GM21367 (cell line): ENCODE data around the gene KCNC3.

ENCODE experiments used
- ATAC-seq: cut with Tn5 transposase; IDR thresholded peaks from one replicate; pipeline ENCODE4 v1.9.1; 2021; ENCODE audit not compliant: unreplicated experiment

The KCNC3 gene

DNA sequence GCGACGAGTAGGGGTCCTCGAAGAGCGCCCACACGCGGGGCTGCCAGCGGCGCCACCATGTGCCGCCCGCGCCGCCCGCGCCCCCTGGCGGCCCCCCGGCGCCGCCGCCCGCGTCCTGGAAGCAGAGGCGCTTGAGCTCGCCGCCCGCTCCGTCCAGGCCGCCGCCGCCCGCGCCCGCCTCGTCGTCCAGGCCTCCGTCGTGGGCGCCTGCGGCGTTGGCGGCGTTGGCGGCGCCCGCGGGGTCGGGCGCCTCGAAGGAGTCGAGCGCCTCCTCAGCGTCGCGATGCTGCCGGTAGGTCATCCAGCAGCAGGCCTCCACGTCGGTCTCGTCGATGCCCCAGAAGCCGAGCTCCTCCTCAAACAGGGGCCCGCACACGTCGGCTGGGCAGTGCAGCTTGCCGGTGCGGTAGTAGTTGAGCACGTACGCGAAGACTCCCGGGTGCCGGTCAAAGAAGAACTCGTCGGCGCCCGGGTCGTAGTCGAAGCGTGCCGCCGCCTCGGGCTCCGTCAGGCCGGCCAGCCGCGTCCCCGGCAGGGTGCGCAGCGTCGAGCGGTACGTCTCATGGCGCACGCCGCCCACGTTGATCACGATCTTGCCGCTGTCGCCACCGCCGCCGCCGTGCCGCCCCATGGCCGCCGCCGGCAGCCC lies 829 bp downstream of the KCNC3 start:
- no peak for ATAC-seq

- ATAC-seq, result no peak
These were observed 1.5 kb downstream of the KCNC3 start for GRCh38 chr19:50327461-50328223.

- ATAC-seq, result no peak
These were observed 2.2 kb downstream of the KCNC3 start for GRCh38 chr19:50327013-50327412.

- no peak for ATAC-seq
These were observed 3.0 kb downstream of the KCNC3 start for GRCh38 chr19:50326101-50326664.

DNA sequence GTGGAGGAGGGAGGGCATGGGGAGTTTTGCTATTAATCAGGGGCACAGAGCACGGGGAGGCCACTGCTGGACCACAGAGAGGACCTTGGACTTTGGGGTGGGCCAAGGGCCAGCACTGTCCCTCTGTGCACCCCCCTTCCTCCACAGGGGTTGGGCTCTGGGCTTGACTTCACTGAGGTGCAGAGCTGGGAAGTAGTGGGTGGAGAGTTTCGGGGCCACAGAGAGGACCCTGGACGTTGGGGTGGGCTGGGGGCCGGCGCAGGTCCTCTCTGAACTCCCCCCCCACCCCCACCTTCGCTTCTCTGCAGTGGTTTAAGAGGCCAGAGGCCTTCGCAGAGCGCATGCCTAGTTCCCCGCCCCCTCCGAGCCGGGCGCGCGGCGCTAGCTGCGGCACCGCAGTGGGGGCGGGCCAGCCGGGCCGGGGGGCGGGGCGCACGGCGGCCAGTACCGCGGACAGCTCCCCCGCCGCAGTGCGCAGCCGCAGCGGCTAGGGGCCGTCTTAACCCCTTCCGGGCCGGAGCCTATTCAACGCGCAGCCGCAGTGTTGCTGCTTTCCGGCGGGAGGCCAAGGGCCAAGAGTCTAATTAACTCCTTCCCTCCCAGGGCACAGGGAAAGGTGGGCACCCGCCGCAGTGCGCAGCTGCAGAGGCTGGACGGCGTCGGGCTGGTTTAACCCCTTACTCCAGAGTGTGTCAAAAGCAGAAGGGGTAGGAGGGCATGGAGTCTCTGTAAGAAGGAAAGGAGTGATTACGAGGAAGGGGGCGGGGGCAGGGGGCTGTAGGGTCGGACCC lies 3.7 kb downstream of the KCNC3 start:
- no peak for ATAC-seq

- no peak for ATAC-seq
These were observed 4.8 kb downstream of the KCNC3 start for GRCh38 chr19:50324331-50324730.

- no peak for ATAC-seq
These were observed 5.4 kb downstream of the KCNC3 start for GRCh38 chr19:50323782-50324133.

DNA sequence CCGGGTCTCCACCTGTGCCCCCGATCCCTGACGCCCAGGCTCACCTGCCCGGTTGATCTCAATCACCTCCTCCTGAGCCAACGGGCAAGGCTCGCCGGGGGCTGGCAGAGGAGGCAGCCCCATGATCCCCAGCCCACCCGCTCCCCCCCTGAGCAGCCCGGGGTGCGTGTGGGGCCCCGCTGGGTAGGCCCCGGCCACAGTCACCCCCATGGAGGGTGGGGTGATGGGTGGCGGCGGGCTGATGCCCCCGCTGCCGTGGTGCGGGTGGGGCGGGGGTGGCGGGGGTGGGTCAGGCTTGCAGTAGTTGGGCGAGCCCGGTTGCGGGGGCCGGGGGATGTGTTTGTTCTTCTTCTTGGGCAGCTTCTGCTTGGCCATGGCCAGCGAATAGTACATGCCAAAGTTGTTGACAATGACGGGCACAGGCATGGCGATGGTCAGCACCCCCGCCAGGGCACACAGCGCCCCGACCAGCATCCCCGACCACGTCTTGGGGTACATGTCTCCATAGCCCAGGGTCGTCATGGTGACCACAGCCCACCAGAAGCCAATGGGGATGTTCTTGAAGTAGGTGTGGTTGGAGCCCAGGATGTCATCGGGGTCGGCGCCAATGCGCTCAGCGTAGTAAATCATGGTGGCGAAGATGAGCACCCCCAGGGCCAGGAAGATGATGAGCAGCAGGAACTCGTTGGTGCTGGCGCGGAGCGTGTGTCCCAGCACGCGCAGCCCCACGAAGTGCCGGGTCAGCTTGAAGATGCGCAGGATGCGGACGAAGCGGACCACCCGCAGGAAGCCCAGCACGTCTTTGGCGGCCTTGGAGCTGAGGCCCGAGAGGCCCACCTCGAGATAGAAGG lies 6.0 kb downstream of the KCNC3 start:
- ATAC-seq, result no peak

GRCh38 chr19:50322234-50322633 lies 6.9 kb downstream of the KCNC3 start:
- ATAC-seq, result no peak

DNA sequence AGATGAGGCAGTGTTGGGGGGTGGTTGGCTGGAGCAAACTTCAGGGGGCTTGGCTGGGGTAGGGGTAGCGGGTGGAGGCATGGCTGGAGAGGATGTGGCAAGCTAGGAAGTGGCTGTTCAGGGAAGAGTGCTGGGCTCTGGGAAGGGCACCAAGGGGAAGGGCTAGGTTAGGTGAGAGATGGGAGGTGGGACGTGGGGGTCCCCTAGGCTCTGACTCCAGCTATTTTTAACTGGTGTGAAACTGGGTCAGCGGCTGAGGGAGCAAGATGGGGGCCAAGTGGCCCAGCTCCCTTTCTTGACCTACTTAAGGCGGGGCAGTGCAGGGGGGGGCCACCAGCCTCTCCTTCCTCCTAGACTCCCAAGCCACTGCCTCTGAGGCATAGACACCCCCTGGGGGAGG lies 7.3 kb downstream of the KCNC3 start:
- no peak for ATAC-seq

DNA sequence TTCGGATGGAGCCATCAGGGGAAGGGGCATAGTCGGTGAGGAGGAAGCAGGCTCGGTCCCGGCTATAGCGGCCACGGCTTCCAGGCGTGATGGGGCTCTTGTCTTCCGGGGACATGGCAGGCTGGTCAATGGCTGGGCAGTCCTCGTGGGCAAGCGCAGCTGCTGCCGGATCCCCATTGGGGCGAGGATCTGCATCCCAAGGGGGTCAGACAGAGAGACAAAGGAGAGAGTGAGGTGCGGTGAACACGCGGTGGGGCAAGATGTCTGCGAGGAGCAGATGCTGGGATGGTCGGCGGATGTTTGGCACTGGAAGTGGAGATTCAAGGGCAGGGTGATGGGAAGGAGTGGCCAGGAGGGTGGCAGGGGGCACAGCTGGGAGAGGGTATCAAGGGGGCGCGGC lies 8.6 kb downstream of the KCNC3 start:
- ATAC-seq, result no peak

- ATAC-seq, result no peak
These were observed 9.1 kb downstream of the KCNC3 start for GRCh38 chr19:50320051-50320450.

GRCh38 chr19:50319156-50319555 lies 10.0 kb downstream of the KCNC3 start:
- no peak for ATAC-seq

DNA sequence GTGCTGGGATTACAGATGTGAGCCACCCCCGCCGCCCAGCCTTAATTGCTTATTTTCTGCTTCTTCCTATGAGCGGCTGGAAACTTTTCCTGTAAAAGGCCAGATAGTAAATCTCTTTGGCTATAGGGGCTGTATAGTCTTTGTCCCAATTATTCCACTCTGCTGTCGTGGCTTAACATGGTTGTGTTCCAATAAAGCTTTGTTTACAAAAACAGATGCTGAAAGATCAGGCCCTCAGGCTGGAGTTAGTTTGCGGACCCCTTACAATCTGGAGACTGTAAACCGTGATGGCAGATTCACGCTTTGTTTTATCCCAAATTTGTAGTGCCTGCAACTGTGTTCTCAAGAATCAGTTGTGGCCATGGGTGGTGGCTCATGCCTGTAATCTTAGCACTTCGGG lies 10.7 kb downstream of the KCNC3 start:
- ATAC-seq, result no peak

GRCh38 chr19:50317115-50317514 lies 12.1 kb downstream of the KCNC3 start:
- ATAC-seq, result no peak

GRCh38 chr19:50315773-50316448 lies 13.3 kb downstream of the KCNC3 start:
- no peak for ATAC-seq

GRCh38 chr19:50314724-50315708 lies 14.2 kb downstream of the KCNC3 start:
- no peak for ATAC-seq

DNA sequence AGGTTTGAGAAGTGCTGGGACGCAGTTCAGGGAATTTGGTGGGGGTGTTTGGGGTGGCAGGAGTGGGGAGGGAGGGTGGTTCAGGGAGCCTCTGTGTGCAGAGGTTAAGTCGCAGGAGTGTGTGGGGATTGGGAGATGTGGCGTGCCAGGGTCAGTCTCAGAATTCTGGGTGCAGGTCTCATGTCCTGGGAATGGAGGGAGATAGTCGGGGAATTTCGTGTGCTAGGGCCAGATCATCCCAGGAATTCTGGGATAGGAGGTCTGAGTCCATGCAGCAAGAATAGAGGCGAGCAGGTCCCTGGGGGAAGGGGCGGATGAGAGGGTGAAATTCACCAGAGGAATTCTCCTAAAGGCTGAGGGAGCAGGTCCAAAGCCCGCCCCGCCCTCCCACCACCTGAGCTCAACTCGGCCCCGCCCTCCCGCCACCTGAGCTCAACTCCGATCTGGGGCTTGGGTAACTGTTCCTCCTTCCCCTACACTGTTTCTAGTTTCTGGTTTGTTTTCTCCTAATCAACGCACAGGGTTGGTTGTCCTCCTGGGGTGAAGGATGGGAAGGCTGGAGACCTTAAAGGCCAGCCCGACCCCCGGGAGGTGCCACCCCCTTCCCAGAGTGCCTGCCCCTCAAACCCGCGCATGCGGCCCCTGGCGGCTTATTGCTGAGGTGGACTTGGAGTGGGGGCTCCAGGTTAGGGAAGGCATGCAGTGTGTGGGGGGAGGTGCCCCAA lies 15.2 kb downstream of the KCNC3 start:
- ATAC-seq, result no peak
